ENCODE data around the gene WDR43. TPM values are rescaled to one million over a fixed set of nuclear protein-coding genes. Genes with fewer than 3 reads are reported as not detected.

The WDR43 gene
- polyA plus RNA-seq, 1 of the 3 experiments (the other 2 are of a cell fraction), result 35.1 TPM

DNA sequence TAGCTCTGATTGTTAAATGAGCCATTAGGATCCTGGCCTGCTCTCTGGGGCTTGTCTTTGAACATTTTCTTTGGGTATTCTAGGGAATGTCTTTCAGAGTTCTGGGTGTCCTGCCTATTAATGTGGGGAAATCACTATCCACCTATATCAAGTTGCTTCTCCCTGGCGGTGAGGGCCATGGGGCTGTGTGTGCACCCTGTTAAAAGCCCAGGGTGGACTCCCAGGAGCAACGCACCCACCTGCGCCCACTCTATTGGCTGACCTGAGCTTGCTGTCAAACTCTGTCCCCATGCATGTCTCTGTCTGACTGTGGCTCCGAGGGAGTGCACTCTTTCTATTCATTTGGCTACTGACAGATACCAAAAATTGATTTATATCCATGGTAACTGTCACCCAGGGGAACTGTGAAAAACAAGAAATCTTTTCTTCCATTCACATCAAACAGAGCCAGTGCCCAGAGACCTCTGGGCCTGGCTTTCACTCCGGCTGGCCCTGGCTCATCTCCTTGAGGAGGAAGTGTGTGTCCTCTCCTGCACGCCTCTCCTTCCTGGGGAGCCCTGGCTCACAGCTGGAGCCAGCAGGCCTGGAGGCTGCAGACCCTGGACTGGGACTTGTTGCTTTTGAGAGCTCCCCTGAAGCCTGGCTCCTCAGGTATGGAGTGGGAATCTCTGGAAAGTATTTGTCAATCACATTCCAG, 76.1 kb downstream of the WDR43 start:
- WGBS (ENCODE audit: low lambda C conversion rate), result 68% methylated on average over 6 of the region's 6 CpGs

DNA sequence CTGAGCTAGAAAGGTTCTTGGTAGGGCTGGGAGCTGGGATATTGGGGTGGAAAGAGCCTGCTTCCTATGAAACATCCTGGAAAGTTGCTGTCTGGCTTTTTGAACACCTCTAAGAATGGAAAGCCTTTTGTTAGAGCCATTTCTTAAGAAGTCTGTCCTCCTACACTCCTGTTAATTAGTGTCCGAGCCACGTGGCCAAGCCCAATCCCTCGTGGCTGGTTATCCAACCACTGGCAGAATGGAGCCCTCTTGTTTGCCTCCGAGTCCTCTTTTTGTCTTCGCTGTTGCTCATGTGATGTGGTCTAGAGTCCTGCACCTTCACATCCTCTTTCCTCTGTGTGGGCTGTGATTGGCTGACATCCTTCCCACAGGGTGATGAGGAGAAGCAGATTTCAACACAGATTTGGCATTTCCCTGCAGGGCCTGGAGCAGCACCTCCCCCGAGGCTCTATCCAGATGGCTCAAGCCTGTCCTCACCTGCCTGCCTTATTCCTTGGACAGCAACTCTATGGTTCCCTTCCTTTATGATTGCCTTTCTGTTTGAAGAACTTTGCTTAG, 78.4 kb downstream of the WDR43 start:
- no peak overlapping the region for H3K4me2 ChIP-seq
- H4K20me1 ChIP-seq (ENCODE audit: insufficient read depth), result no peaks in the 10 kb centered on the region
- no peak for DNase-seq
- no peaks in the 10 kb centered on the region for H3K36me3 ChIP-seq (replicated peaks in 1 of 2; ENCODE audit: control insufficient read depth in 1 of 2, insufficient read depth in 2 of 2, low read length in 1 of 2)
- ChIA-PET CTCF (no interaction called here), POLR2A (interaction anchor here (0.6 kb wide), 1 partner anchor 1460 kb away, joined by 4 read pairs; no protein-coding TSS in a partner anchor)
- no peaks in the 10 kb centered on the region for H3K79me2 ChIP-seq (ENCODE audit: insufficient read depth)
- no peak overlapping the region for H2AFZ ChIP-seq (ENCODE audit: low read depth)
- H3K9me3 ChIP-seq, result no peaks in the 10 kb centered on the region
- TF ChIP-seq POLR2AphosphoS5 (IDR thresholded peaks at IDR 0.05; ENCODE audit: low read depth, low read length) (no peak), GABPA (IDR thresholded peaks at IDR 0.05; ENCODE audit: low read depth) (no peak), FOXJ3 (CRISPR knock-in tag; IDR thresholded peaks at IDR 0.05) (no peak), TCF12 (IDR thresholded peaks at IDR 0.05) (no peak), RFX5 (IDR thresholded peaks at IDR 0.05; ENCODE audit: low read length) (no peak)
- H3K4me1 ChIP-seq (ENCODE audit: control insufficient read depth in 1 of 2, insufficient read depth in 2 of 2, low read depth in 1 of 2, low read length in 1 of 2), result peaks cover 0 to 5% of the 10 kb centered on the region in 2 experiments; a peak in 1 of 4 replicates
- no peak overlapping the region for H3K4me3 ChIP-seq (ENCODE audit: low read depth in 2 of 2, low read length in 1 of 2)
- no peaks in the 10 kb centered on the region for H3K9me2 ChIP-seq
- no peak overlapping the region for H3K27ac ChIP-seq (ENCODE audit: low read depth in 2 of 2, low read length in 1 of 2)
- H3K27me3 ChIP-seq (ENCODE audit: insufficient read depth), result no peaks in the 10 kb centered on the region
- no peak overlapping the region for H3K9ac ChIP-seq
- 50% methylated on average over 6 of the region's 6 CpGs for WGBS (ENCODE audit: low lambda C conversion rate)
- H3F3A ChIP-seq (replicated peaks; ENCODE audit: insufficient read depth), result no peaks in the 10 kb centered on the region

More for the DNA sequence above, 76.1 kb downstream of the WDR43 start:
- Histone ChIP-seq H3K9ac (no peak overlapping the region), H3K4me1 (ENCODE audit: control insufficient read depth in 1 of 2, insufficient read depth in 2 of 2, low read depth in 1 of 2, low read length in 1 of 2) (peaks cover 0 to 5% of the 10 kb centered on the region in 2 experiments; a peak in 1 of 4 replicates), H3K27me3 (ENCODE audit: insufficient read depth) (no peaks in the 10 kb centered on the region), H3K27ac (ENCODE audit: low read depth in 2 of 2, low read length in 1 of 2) (no peak overlapping the region), H3K4me2 (no peak overlapping the region), H2AFZ (ENCODE audit: low read depth) (no peak overlapping the region), H3K4me3 (ENCODE audit: low read depth in 2 of 2, low read length in 1 of 2) (no peak overlapping the region), H3K9me3 (no peaks in the 10 kb centered on the region), H4K20me1 (ENCODE audit: insufficient read depth) (no peaks in the 10 kb centered on the region), H3F3A (replicated peaks; ENCODE audit: insufficient read depth) (no peaks in the 10 kb centered on the region), H3K36me3 (replicated peaks in 1 of 2; ENCODE audit: control insufficient read depth in 1 of 2, insufficient read depth in 2 of 2, low read length in 1 of 2) (no peaks in the 10 kb centered on the region), H3K79me2 (ENCODE audit: insufficient read depth) (no peaks in the 10 kb centered on the region), H3K9me2 (no peaks in the 10 kb centered on the region)
- peak; percentile 53 for DNase-seq
- POLR2A ChIA-PET, result no interaction called here
- CTCF ChIA-PET, result interaction anchor here (0.6 to 1.5 kb wide), 6 partner anchors 9 to 1092 kb away, joined by 3 to 5 read pairs (median 3); no protein-coding TSS in a partner anchor
- TF ChIP-seq NRF1 (IDR thresholded peaks at IDR 0.05; ENCODE audit: low read depth, low read length) (no peak), EP300 (IDR thresholded peaks at IDR 0.05; ENCODE audit: borderline replicate concordance in 1 of 2, low read depth in 1 of 2, low read length in 1 of 2) (no peak), CHD2 (IDR thresholded peaks at IDR 0.05; ENCODE audit: low read length, partially characterized antibody) (no peak), TCF12 (IDR thresholded peaks at IDR 0.05) (no peak), RCOR1 (IDR thresholded peaks at IDR 0.05; ENCODE audit: low read length) (no peak), RAD21 (IDR thresholded peaks at IDR 0.05; ENCODE audit: low read length) (no peak)

DNA sequence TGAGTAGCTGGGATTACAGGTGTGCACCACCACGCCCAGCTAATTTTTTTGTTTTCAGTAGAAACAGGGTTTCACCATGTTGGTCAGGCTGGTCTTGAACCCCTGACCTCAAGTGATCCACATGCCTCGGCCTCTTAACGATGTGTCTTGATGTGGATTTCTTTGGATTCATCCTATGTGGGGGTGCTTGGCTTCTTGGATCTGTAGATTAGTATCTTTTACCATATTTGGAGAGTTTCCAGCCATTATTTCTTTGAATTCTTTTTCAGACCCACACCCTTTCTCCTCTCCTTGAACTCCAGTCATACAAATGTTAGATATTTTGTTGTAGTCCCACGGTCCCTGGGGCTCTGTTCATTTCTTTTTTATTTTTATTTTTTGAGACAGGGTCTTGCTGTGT, 79.8 kb downstream of the WDR43 start:
- DNase-seq, result no peak
- Histone ChIP-seq H2AFZ (ENCODE audit: low read depth) (no peak overlapping the region), H3K9ac (no peak overlapping the region), H3F3A (replicated peaks; ENCODE audit: insufficient read depth) (no peaks in the 10 kb centered on the region), H3K79me2 (ENCODE audit: insufficient read depth) (no peaks in the 10 kb centered on the region), H3K27ac (ENCODE audit: low read depth in 2 of 2, low read length in 1 of 2) (no peak overlapping the region), H3K9me3 (no peaks in the 10 kb centered on the region), H3K27me3 (ENCODE audit: insufficient read depth) (no peaks in the 10 kb centered on the region), H3K9me2 (no peaks in the 10 kb centered on the region), H4K20me1 (ENCODE audit: insufficient read depth) (no peaks in the 10 kb centered on the region), H3K36me3 (replicated peaks in 1 of 2; ENCODE audit: control insufficient read depth in 1 of 2, insufficient read depth in 2 of 2, low read length in 1 of 2) (no peaks in the 10 kb centered on the region), H3K4me3 (ENCODE audit: low read depth in 2 of 2, low read length in 1 of 2) (no peak overlapping the region), H3K4me2 (no peak overlapping the region), H3K4me1 (ENCODE audit: control insufficient read depth in 1 of 2, insufficient read depth in 2 of 2, low read depth in 1 of 2, low read length in 1 of 2) (peaks cover 0 to 5% of the 10 kb centered on the region in 2 experiments; a peak in 1 of 4 replicates)
- POLR2A ChIA-PET, result no interaction called here
- CTCF ChIA-PET, result no interaction called here
- 61% methylated on average over 4 of the region's 4 CpGs for WGBS (ENCODE audit: low lambda C conversion rate)
- TF ChIP-seq NFIC (IDR thresholded peaks at IDR 0.05; ENCODE audit: borderline replicate concordance) (no peak), TCF12 (IDR thresholded peaks at IDR 0.05) (no peak), EP300 (IDR thresholded peaks at IDR 0.05; ENCODE audit: borderline replicate concordance in 1 of 2, low read depth in 1 of 2, low read length in 1 of 2) (no peak), CHD2 (IDR thresholded peaks at IDR 0.05; ENCODE audit: low read length, partially characterized antibody) (no peak), TAF1 (IDR thresholded peaks at IDR 0.05; ENCODE audit: borderline replicate concordance, low read depth, low read length) (no peak), RAD21 (IDR thresholded peaks at IDR 0.05; ENCODE audit: low read length) (no peak), JUND (IDR thresholded peaks at IDR 0.05) (no peak), GABPA (IDR thresholded peaks at IDR 0.05; ENCODE audit: low read depth) (no peak), GATA2 (CRISPR knock-in tag; IDR thresholded peaks at IDR 0.05) (no peak), MEF2A (IDR thresholded peaks at IDR 0.05; ENCODE audit: borderline replicate concordance, low read depth) (no peak), FOXM1 (IDR thresholded peaks at IDR 0.05; ENCODE audit: low read depth) (no peak)
- TF ChIP-seq, protein P1, sequence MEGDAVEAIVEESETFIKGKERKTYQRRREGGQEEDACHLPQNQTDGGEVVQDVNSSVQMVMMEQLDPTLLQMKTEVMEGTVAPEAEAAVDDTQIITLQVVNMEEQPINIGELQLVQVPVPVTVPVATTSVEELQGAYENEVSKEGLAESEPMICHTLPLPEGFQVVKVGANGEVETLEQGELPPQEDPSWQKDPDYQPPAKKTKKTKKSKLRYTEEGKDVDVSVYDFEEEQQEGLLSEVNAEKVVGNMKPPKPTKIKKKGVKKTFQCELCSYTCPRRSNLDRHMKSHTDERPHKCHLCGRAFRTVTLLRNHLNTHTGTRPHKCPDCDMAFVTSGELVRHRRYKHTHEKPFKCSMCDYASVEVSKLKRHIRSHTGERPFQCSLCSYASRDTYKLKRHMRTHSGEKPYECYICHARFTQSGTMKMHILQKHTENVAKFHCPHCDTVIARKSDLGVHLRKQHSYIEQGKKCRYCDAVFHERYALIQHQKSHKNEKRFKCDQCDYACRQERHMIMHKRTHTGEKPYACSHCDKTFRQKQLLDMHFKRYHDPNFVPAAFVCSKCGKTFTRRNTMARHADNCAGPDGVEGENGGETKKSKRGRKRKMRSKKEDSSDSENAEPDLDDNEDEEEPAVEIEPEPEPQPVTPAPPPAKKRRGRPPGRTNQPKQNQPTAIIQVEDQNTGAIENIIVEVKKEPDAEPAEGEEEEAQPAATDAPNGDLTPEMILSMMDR (IDR thresholded peaks at IDR 0.05), result no peak
- TF ChIP-seq, protein P2, sequence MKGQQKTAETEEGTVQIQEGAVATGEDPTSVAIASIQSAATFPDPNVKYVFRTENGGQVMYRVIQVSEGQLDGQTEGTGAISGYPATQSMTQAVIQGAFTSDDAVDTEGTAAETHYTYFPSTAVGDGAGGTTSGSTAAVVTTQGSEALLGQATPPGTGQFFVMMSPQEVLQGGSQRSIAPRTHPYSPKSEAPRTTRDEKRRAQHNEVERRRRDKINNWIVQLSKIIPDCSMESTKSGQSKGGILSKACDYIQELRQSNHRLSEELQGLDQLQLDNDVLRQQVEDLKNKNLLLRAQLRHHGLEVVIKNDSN (IDR thresholded peaks at IDR 0.05; ENCODE audit: borderline replicate concordance, low read depth), result no peak
- TF ChIP-seq, protein P3, sequence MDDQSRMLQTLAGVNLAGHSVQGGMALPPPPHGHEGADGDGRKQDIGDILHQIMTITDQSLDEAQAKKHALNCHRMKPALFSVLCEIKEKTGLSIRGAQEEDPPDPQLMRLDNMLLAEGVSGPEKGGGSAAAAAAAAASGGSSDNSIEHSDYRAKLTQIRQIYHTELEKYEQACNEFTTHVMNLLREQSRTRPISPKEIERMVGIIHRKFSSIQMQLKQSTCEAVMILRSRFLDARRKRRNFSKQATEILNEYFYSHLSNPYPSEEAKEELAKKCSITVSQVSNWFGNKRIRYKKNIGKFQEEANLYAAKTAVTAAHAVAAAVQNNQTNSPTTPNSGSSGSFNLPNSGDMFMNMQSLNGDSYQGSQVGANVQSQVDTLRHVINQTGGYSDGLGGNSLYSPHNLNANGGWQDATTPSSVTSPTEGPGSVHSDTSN (IDR thresholded peaks at IDR 0.05), result no peak
